ENCODE measurements around the gene NT5C2. TPM values are rescaled to one million over a fixed set of nuclear protein-coding genes. Genes with fewer than 3 reads are reported as not detected.

The NT5C2 gene
- total and polyA plus RNA-seq, 2 of the 8 experiments (the other 6 are each of a cell fraction or from before 2014, with no cell fraction given): 35.2 to 106 TPM

DNA sequence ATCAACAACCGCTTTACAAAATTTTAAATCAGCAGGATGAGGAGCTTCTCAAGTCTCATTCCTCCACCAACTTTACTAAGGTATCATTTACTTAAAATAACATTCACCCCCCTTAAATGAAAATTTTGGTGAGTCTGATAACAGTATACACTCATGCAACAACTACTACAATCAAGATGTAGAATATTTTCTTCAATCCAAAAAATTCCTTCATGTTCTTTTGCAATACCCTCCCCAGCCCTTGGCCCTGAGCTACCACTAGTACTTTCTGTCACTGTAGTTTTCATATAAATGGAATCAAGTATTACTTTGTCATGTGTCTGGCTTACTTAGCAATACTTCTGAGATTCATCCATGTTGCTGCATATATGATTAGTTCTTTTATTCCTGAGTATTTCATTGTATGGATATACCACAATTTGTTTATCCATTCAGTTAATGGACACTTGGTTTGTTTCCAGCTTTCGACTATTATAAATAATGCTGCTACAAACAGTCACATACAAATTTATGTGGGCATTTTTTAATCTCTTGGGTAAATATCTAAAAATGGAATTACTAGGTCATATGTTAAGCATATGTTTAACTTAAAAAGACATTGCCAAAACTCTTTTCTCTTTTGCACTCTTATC, 43.0 kb downstream of the NT5C2 start:
- FAIRE-seq (no peak), DNase-seq (ENCODE audit: low read depth in 1 of 2, low spot score in 2 of 2) (no peak)
- Histone ChIP-seq H3K27me3 (replicated peaks in 1 of 4; ENCODE audit: control insufficient read depth in 3 of 4, extremely low read depth in 1 of 4, insufficient read depth in 3 of 4, low read length in 3 of 4) (no peaks in the 10 kb centered on the region), H2BK120ac (replicated peaks; ENCODE audit: low read depth, low read length) (no peak overlapping the region), H2BK15ac (ENCODE audit: low read length) (no peak overlapping the region), H3K79me1 (ENCODE audit: low read depth, low read length) (no peaks in the 10 kb centered on the region), H3K4me3 (ENCODE audit: extremely low read depth in 1 of 4, insufficient read depth in 2 of 4, low read depth in 3 of 4, low read length in 4 of 4) (no peak overlapping the region), H3K4me2 (ENCODE audit: insufficient read depth in 1 of 2, low read depth in 2 of 2, low read length in 2 of 2) (no peak overlapping the region), H4K5ac (ENCODE audit: insufficient read length, low read depth, low read length) (no peak overlapping the region), H3K27ac (ENCODE audit: low read depth, low read length) (no peak overlapping the region), H4K8ac (ENCODE audit: extremely low read depth, insufficient read depth, low read length) (no peak overlapping the region), H3K79me2 (ENCODE audit: control insufficient read depth in 1 of 2, insufficient read depth in 2 of 2, low read length in 2 of 2) (peaks cover 0 to 4% of the 10 kb centered on the region in 2 experiments; a peak in 1 of 4 replicates), H2AK5ac (ENCODE audit: low read depth, low read length) (no peak overlapping the region), H3K4ac (replicated peaks; ENCODE audit: insufficient read length, low read depth, low read length) (no peak overlapping the region), H3K36me3 (ENCODE audit: control insufficient read depth in 2 of 4, insufficient read depth in 4 of 4, low read length in 3 of 4) (no peaks in the 10 kb centered on the region; a peak in 1 of 8 replicates), H4K20me1 (replicated peaks in 1 of 2; ENCODE audit: control insufficient read depth in 1 of 2, insufficient read depth in 2 of 2, low read length in 2 of 2) (no peaks in the 10 kb centered on the region), H3K23me2 (ENCODE audit: low read depth, low read length) (no peaks in the 10 kb centered on the region), H3K4me1 (replicated peaks in 1 of 4; ENCODE audit: control insufficient read depth in 3 of 4, insufficient read depth in 4 of 4, low read length in 3 of 4) (peaks cover 0 to 4% (median 3%) of the 10 kb centered on the region in 4 experiments; a peak in 2 of 7 replicates), H2BK12ac (ENCODE audit: low read depth, low read length) (no peak overlapping the region), H2BK20ac (ENCODE audit: low read length) (no peak overlapping the region), H3K56ac (replicated peaks; ENCODE audit: insufficient read length, low read depth, low read length) (no peak overlapping the region), H2AFZ (ENCODE audit: low read length) (no peak overlapping the region), H3K14ac (ENCODE audit: insufficient read length) (no peak overlapping the region), H4K91ac (replicated peaks; ENCODE audit: insufficient read length, low read length) (no peak overlapping the region), H2BK5ac (ENCODE audit: low read depth, low read length) (no peak overlapping the region), H3K23ac (ENCODE audit: insufficient read length) (no peak overlapping the region), H3K9ac (replicated peaks in 1 of 4; ENCODE audit: extremely low read depth in 1 of 4, low read depth in 3 of 4, low read length in 3 of 4) (no peak overlapping the region), H3K9me3 (ENCODE audit: insufficient read depth in 2 of 2, low read depth in 1 of 2, low read length in 1 of 2) (no peaks in the 10 kb centered on the region), H3K18ac (ENCODE audit: extremely low read depth, low read length) (no peak overlapping the region)
- CTCF ChIA-PET (ENCODE audit: partially characterized antibody): interaction anchor here (0.7 to 1.2 kb wide), 3 partner anchors 89 to 94 kb away, joined by 3 to 5 read pairs (median 4); no protein-coding TSS in a partner anchor
- WGBS, 2 experiments (ENCODE audit: extremely low coverage in 1 of 2, insufficient coverage in 1 of 2, insufficient read length in 1 of 2, insufficient replicate concordance in 2 of 2, low coverage in 1 of 2, low lambda C conversion rate in 2 of 2, missing lambda C conversion rate in 1 of 2): 96% methylated on average over 2 of the region's 2 CpGs; no CpG with 5 or more reads in 1 of the 2 experiments
- POLR2A ChIA-PET (ENCODE audit: partially characterized antibody): interaction anchor here (1.2 kb wide), 1 partner anchor 9 kb away, joined by 8 read pairs; no protein-coding TSS in a partner anchor
- no peak for TF ChIP-seq TBP (IDR thresholded peaks at IDR 0.05; ENCODE audit: low read depth, low read length)
- no peak for TF ChIP-seq CHD1 (IDR thresholded peaks at IDR 0.05; ENCODE audit: low read depth, low read length)
- TF ChIP-seq TAF7 (optimal IDR thresholded peaks at IDR 0.05; ENCODE audit: borderline replicate concordance, low read depth, low read length): no peak
- no peak for TF ChIP-seq CEBPB (IDR thresholded peaks at IDR 0.05; ENCODE audit: low read depth, low read length)
